ENCODE measurements around the gene TLR10.

DNA sequence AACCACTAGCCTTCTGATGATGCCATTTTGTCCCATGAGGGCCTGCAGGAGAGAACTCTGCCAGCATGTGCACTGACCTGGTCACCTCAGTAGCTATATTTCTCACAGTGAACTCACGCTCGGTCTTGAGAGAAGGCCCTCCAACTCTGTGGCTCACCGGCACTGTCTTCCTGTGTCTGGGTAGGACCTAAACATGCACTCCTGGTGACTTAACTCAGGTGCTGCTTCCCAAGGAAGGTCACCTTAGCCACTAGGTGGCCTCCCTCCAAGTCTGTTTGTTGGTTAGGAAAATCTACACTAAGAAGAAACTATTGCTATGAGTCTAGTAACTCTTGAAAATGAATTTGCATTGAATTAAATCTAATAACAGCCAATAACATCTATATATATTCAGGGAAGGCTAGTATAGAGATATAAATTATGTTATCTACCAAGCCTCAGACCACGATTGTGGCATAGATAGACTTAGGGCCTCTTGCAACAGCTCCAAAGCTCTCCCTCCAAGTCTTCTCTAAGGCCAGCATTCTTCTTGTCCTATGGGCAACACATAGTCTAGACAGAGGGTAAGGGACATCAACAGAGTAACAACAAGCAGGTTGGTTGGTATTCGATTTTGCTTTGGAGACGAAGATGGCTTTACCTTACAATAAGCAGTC, 24.7 kb downstream of the TLR10 start:
- TF ChIP-seq POLR2A (IDR thresholded peaks at IDR 0.05) = no peak
- TF ChIP-seq, protein P1, sequence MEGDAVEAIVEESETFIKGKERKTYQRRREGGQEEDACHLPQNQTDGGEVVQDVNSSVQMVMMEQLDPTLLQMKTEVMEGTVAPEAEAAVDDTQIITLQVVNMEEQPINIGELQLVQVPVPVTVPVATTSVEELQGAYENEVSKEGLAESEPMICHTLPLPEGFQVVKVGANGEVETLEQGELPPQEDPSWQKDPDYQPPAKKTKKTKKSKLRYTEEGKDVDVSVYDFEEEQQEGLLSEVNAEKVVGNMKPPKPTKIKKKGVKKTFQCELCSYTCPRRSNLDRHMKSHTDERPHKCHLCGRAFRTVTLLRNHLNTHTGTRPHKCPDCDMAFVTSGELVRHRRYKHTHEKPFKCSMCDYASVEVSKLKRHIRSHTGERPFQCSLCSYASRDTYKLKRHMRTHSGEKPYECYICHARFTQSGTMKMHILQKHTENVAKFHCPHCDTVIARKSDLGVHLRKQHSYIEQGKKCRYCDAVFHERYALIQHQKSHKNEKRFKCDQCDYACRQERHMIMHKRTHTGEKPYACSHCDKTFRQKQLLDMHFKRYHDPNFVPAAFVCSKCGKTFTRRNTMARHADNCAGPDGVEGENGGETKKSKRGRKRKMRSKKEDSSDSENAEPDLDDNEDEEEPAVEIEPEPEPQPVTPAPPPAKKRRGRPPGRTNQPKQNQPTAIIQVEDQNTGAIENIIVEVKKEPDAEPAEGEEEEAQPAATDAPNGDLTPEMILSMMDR (IDR thresholded peaks at IDR 0.05) = no peak

All from tibial nerve (tissue), 3 donors.